Naive thymus-derived CD4-positive, alpha-beta T cell (primary cell): Measurements from ENCODE around the gene ATP11B. TPM values are rescaled to one million over a fixed set of nuclear protein-coding genes. Genes with fewer than 3 reads are reported as not detected.

Experiments used
- ATAC-seq: fragments of 150-1000 bp; cut with Tn5 transposase; 2 replicates; pipeline ENCODE4 v1.10.0; 2021; ENCODE audit warnings: mild to moderate bottlenecking, moderate library complexity
- CTCF ChIA-PET: fragments of 350-600 bp; sonication (Branson Sonifier 250); formaldehyde crosslinking; loops from one replicate; lab custom pipeline; 2021; ENCODE audit warnings: antibody characterized with exemption; lab: Charles Lee
- POLR2A ChIA-PET: fragments of 350-600 bp; sonication (Branson Sonifier 250); formaldehyde crosslinking; loops from one replicate; lab custom pipeline; 2021; ENCODE audit warnings: antibody characterized with exemption, inconsistent platforms; lab: Charles Lee
- DNase-seq, 9 donors: peaks; one replicate each; pipeline versions ENCODE4 v3.0.0 to v3.0.0-alpha.2; 2020 to 2022; ENCODE audit warnings: mixed read lengths in 1 of 9
- H3K27ac ChIP-seq: one replicate; pipeline ENCODE4 v1.7.0; 2013; ENCODE audit warnings: mild to moderate bottlenecking, low read depth, low read length, moderate library complexity
- H3K27me3 ChIP-seq, 2 donors: one replicate each; pipeline ENCODE4 v1.7.0; 2013; ENCODE audit warnings: low read length in 2 of 2, mild to moderate bottlenecking in 2 of 2, moderate library complexity in 2 of 2; ENCODE audit not compliant: control insufficient read depth in 2 of 2, insufficient read depth in 2 of 2
- H3K36me3 ChIP-seq, 3 experiments: 1 replicate in 2 of 3; 2 replicates in 1 of 3; pipeline ENCODE4 v1.7.0; 2013; ENCODE audit warnings: low read length in 3 of 3, mild to moderate bottlenecking in 3 of 3, moderate library complexity in 1 of 3; ENCODE audit not compliant: insufficient read depth in 3 of 3, control insufficient read depth in 2 of 3
- H3K4me1 ChIP-seq, 2 donors: one replicate each; pipeline ENCODE4 v1.7.0; 2013; ENCODE audit warnings: low read length in 2 of 2, mild to moderate bottlenecking in 2 of 2, moderate library complexity in 1 of 2; ENCODE audit not compliant: control insufficient read depth in 2 of 2, insufficient read depth in 2 of 2
- H3K4me3 ChIP-seq: 2 replicates; pipeline ENCODE4 v1.7.0; 2013; ENCODE audit warnings: mild to moderate bottlenecking, low read length
- H3K9me3 ChIP-seq, 3 experiments: 1 replicate in 2 of 3; 2 replicates in 1 of 3; pipeline ENCODE4 v1.7.0; 2013; ENCODE audit warnings: low read length in 3 of 3; ENCODE audit not compliant: control insufficient read depth in 2 of 3
- H3K27ac Mint-ChIP-seq, 9 donors: one replicate each; pipeline ENCODE4 v1.8.0; 2020 to 2022; ENCODE audit warnings: mixed read lengths in 9 of 9, mild to moderate bottlenecking in 8 of 9, moderate library complexity in 5 of 9, inconsistent platforms in 2 of 9
- H3K27me3 Mint-ChIP-seq, 5 donors: one replicate each; pipeline ENCODE4 v1.8.0; 2021 to 2022; ENCODE audit warnings: mixed read lengths in 5 of 5, mild to moderate bottlenecking in 1 of 5
- H3K36me3 Mint-ChIP-seq, 5 donors: one replicate each; pipeline ENCODE4 v1.8.0; 2020 to 2022; ENCODE audit warnings: mixed read lengths in 5 of 5, mild to moderate bottlenecking in 3 of 5, inconsistent platforms in 1 of 5
- H3K4me1 Mint-ChIP-seq, 7 donors: one replicate each; pipeline ENCODE4 v1.8.0; 2020 to 2022; ENCODE audit warnings: mixed read lengths in 7 of 7, mild to moderate bottlenecking in 3 of 7, inconsistent platforms in 1 of 7
- H3K4me3 Mint-ChIP-seq, 10 donors: one replicate each; pipeline ENCODE4 v1.8.0; 2020 to 2022; ENCODE audit warnings: mild to moderate bottlenecking in 10 of 10, mixed read lengths in 10 of 10, moderate library complexity in 6 of 10, inconsistent platforms in 2 of 10
- H3K9me3 Mint-ChIP-seq, 11 donors: one replicate each; pipeline ENCODE4 v1.8.0; 2020 to 2022; ENCODE audit warnings: mixed read lengths in 11 of 11, mild to moderate bottlenecking in 4 of 11, inconsistent platforms in 1 of 11, moderate library complexity in 1 of 11
- intact Hi-C, 2 donors: fragments of 100-400 bp; cut with micrococcal nuclease; formaldehyde crosslinking; loops; one replicate each; pipeline ENCODE4 v1.15.1; 2023
- polyA plus RNA-seq, 2 donors: library from polyadenylated mRNA; unstranded; fragments of 300-500 nt; fragmentation: Illumina TruSeq; gene quantifications; one replicate each; pipeline ENCODE4 v1.2.3, GENCODE V29; 2021
- total RNA-seq, 6 experiments: library from RNA in 5 of 6; stranded (reverse) in 5 of 6; gene quantifications; 1 replicate in 5 of 6; 2 replicates in 1 of 6; pipeline ENCODE4 v1.2.3 and lab custom pipeline; 2021 to 2026

Gene ATP11B
- total and polyA plus RNA-seq, 7 experiments from 2014 or later: 28.4 to 136 (median 113) TPM

- Histone ChIP-seq H3K27me3 (no peaks in the 10 kb centered on the region), H3K27ac (no peak overlapping the region), H3K4me3 (no peak overlapping the region), H3K9me3 (no peaks in the 10 kb centered on the region), H3K36me3 (peaks cover 0 to 27% (median 5%) of the 10 kb centered on the region in 3 experiments), H3K4me1 (peaks cover 0 to 2% of the 10 kb centered on the region in 2 donors)
- Mint-ChIP-seq H3K27ac (peak overlapping the region in 6 of 9 donors; percentile 9 to 59 (median 48)), H3K4me3 (no peak overlapping the region), H3K36me3 (peaks cover 0 to 26% (median 19%) of the 10 kb centered on the region in 5 donors), H3K9me3 (no peaks in the 10 kb centered on the region), H3K4me1 (peaks cover 2 to 24% (median 14%) of the 10 kb centered on the region in 7 donors), H3K27me3 (no peaks in the 10 kb centered on the region)
- ChIA-PET CTCF (no interaction called here), POLR2A (no interaction called here)
- no peak for ATAC-seq
- intact Hi-C loops: loop anchor here in 1 of 2 donors (5.0 to 10.0 kb wide), 2 partner anchors 191 to 481 kb away; no protein-coding TSS in a partner anchor
- DNase-seq: no peak
Observed at GRCh38 chr3:182906036-182906435, 112.7 kb downstream of the ATP11B start.

- Mint-ChIP-seq H3K9me3 (no peaks in the 10 kb centered on the region), H3K27me3 (no peaks in the 10 kb centered on the region), H3K4me1 (peaks cover 20 to 40% (median 34%) of the 10 kb centered on the region in 7 donors), H3K27ac (peak overlapping the region in 5 of 9 donors; percentile 6 to 76 (median 29)), H3K4me3 (no peak overlapping the region), H3K36me3 (peaks cover 0 to 24% (median 14%) of the 10 kb centered on the region in 5 donors)
- CTCF ChIA-PET: no interaction called here
- H3K4me1 ChIP-seq: peaks cover 8 to 10% of the 10 kb centered on the region in 2 donors
- ATAC-seq (no peak), DNase-seq (no peak)
- H3K9me3 ChIP-seq: no peaks in the 10 kb centered on the region
- H3K27me3 ChIP-seq: no peaks in the 10 kb centered on the region
- POLR2A ChIA-PET: no interaction called here
- intact Hi-C loops: loop anchor here (2.0 to 10.0 kb wide), 4 partner anchors 70 to 479 kb away; no protein-coding TSS in a partner anchor
- no peak overlapping the region for H3K27ac ChIP-seq
- H3K36me3 ChIP-seq: peaks cover 0 to 23% (median 5%) of the 10 kb centered on the region in 3 experiments
- H3K4me3 ChIP-seq: no peak overlapping the region
Observed at GRCh38 chr3:182908471-182908870, 115.2 kb downstream of the ATP11B start.

- H3K27ac ChIP-seq: peak overlapping the region; percentile 16
- Mint-ChIP-seq H3K9me3 (no peaks in the 10 kb centered on the region), H3K27ac (peak overlapping the region in 8 of 9 donors; percentile 20 to 88 (median 72)), H3K4me3 (no peak overlapping the region), H3K4me1 (peaks cover 22 to 50% (median 42%) of the 10 kb centered on the region in 7 donors), H3K27me3 (no peaks in the 10 kb centered on the region), H3K36me3 (peaks cover 0 to 26% (median 11%) of the 10 kb centered on the region in 5 donors)
- no peaks in the 10 kb centered on the region for H3K9me3 ChIP-seq
- POLR2A ChIA-PET: no interaction called here
- ATAC-seq (peak; percentile 46), DNase-seq (peak in 1 of 9 donors; percentile 16)
- intact Hi-C loops: loop anchor here (2.0 to 10.0 kb wide), 5 partner anchors 69 to 478 kb away; no protein-coding TSS in a partner anchor
- peaks cover 15 to 17% of the 10 kb centered on the region in 2 donors for H3K4me1 ChIP-seq
- CTCF ChIA-PET: interaction anchor here (0.6 to 2.6 kb wide), 4 partner anchors 9 to 188 kb away, joined by 4 to 9 read pairs (median 4); no protein-coding TSS in a partner anchor
- peaks cover 0 to 16% (median 0%) of the 10 kb centered on the region in 3 experiments for H3K36me3 ChIP-seq
- H3K27me3 ChIP-seq: no peaks in the 10 kb centered on the region
- no peak overlapping the region for H3K4me3 ChIP-seq
Observed at GRCh38 chr3:182909318-182910040, 116.2 kb downstream of the ATP11B start.

- no peaks in the 10 kb centered on the region for H3K27me3 Mint-ChIP-seq
- Histone ChIP-seq H3K4me3 (no peak overlapping the region), H3K36me3 (peaks cover 0 to 4% (median 0%) of the 10 kb centered on the region in 3 experiments), H3K27ac (no peak overlapping the region), H3K27me3 (no peaks in the 10 kb centered on the region), H3K4me1 (peaks cover 27 to 29% of the 10 kb centered on the region in 2 donors), H3K9me3 (no peaks in the 10 kb centered on the region)
- peaks cover 28 to 67% (median 58%) of the 10 kb centered on the region in 7 donors for H3K4me1 Mint-ChIP-seq
- intact Hi-C loops: loop anchor here in 1 of 2 donors (10.0 kb wide), 1 partner anchor 104 kb away; no protein-coding TSS in a partner anchor
- no peaks in the 10 kb centered on the region for H3K9me3 Mint-ChIP-seq
- peak overlapping the region; percentile 52 to 88 (median 69) for H3K27ac Mint-ChIP-seq
- CTCF ChIA-PET: interaction anchor here (1.1 to 2.6 kb wide), 2 partner anchors 9 to 68 kb away, joined by 4 to 9 read pairs; no protein-coding TSS in a partner anchor
- peak; percentile 28 for ATAC-seq
- DNase-seq: peak in 2 of 9 donors; percentile 11 to 12
- POLR2A ChIA-PET: interaction anchor here (0.7 kb wide), 1 partner anchor 68 kb away, joined by 3 read pairs; no protein-coding TSS in a partner anchor
- peaks cover 0 to 24% (median 7%) of the 10 kb centered on the region in 5 donors for H3K36me3 Mint-ChIP-seq
- H3K4me3 Mint-ChIP-seq: peak overlapping the region in 5 of 10 donors; percentile 6 to 52 (median 6)
Observed at GRCh38 chr3:182910936-182911781, 117.9 kb downstream of the ATP11B start.

- intact Hi-C loops: loop anchor here (2.0 to 10.0 kb wide), 3 partner anchors 103 to 187 kb away; partner anchors contain the start of gene MCCC1 (in 1 of the 2)
- H3K4me1 Mint-ChIP-seq: peaks cover 28 to 68% (median 60%) of the 10 kb centered on the region in 7 donors
- no peak for ATAC-seq
- Histone ChIP-seq H3K9me3 (no peaks in the 10 kb centered on the region), H3K36me3 (no peaks in the 10 kb centered on the region), H3K4me1 (peaks cover 27 to 29% of the 10 kb centered on the region in 2 donors), H3K4me3 (no peak overlapping the region), H3K27ac (no peak overlapping the region), H3K27me3 (no peaks in the 10 kb centered on the region)
- H3K9me3 Mint-ChIP-seq: no peaks in the 10 kb centered on the region
- ChIA-PET POLR2A (no interaction called here), CTCF (interaction anchor here (2.6 kb wide), 1 partner anchor 8 kb away, joined by 9 read pairs; no protein-coding TSS in a partner anchor)
- H3K27ac Mint-ChIP-seq: peak overlapping the region; percentile 32 to 88 (median 67)
- H3K27me3 Mint-ChIP-seq: no peaks in the 10 kb centered on the region
- H3K36me3 Mint-ChIP-seq: peaks cover 0 to 21% (median 6%) of the 10 kb centered on the region in 5 donors
- DNase-seq: no peak
- H3K4me3 Mint-ChIP-seq: peak overlapping the region in 3 of 10 donors; percentile 6 to 52 (median 6)
Observed at GRCh38 chr3:182911782-182912111, 118.4 kb downstream of the ATP11B start.

GRCh38 chr3:182912474-182912873, 119.2 kb downstream of the ATP11B start:
- Histone ChIP-seq H3K4me3 (no peak overlapping the region), H3K4me1 (peaks cover 27 to 29% of the 10 kb centered on the region in 2 donors), H3K27ac (peak overlapping the region; percentile 50), H3K27me3 (no peaks in the 10 kb centered on the region), H3K36me3 (no peaks in the 10 kb centered on the region), H3K9me3 (no peaks in the 10 kb centered on the region)
- peak overlapping the region in 8 of 9 donors; percentile 32 to 88 (median 70) for H3K27ac Mint-ChIP-seq
- H3K36me3 Mint-ChIP-seq: peaks cover 0 to 21% (median 6%) of the 10 kb centered on the region in 5 donors
- POLR2A ChIA-PET: interaction anchor here (0.5 kb wide), 1 partner anchor 10 kb away, joined by 4 read pairs; no protein-coding TSS in a partner anchor
- H3K9me3 Mint-ChIP-seq: no peaks in the 10 kb centered on the region
- H3K4me1 Mint-ChIP-seq: peaks cover 29 to 71% (median 61%) of the 10 kb centered on the region in 7 donors
- DNase-seq: no peak
- CTCF ChIA-PET: no interaction called here
- no peak for ATAC-seq
- no peaks in the 10 kb centered on the region for H3K27me3 Mint-ChIP-seq
- H3K4me3 Mint-ChIP-seq: no peak overlapping the region
- intact Hi-C loops: loop anchor here (2.0 to 10.0 kb wide), 3 partner anchors 102 to 186 kb away; partner anchors contain the start of gene MCCC1 (in 1 of the 2)
